Astrocyte (in vitro differentiated cells and primary cell): ENCODE measurements around the gene ACOT7. TPM values are rescaled to one million over a fixed set of nuclear protein-coding genes. Genes with fewer than 3 reads are reported as not detected.

Experiments used
- DNase-seq: peaks from one replicate; pipeline ENCODE4 v3.0.0-alpha.2; 2010; ENCODE audit warnings: low read depth
- FAIRE-seq: peaks from 2 replicates; lab custom pipeline; 2011; peaks lifted over from hg19 to GRCh38; lab: Jason Lieb, UNC
- H2AFZ ChIP-seq: 2 replicates; pipeline ENCODE4 v1.6.0; 2012; ENCODE audit warnings: low read depth, low read length, inconsistent platforms
- H3K27ac ChIP-seq: 2 replicates; pipeline ENCODE4 v1.5.1; 2011; ENCODE audit warnings: low read depth, low read length, inconsistent platforms
- H3K27me3 ChIP-seq: 2 replicates; pipeline ENCODE4 v1.6.0; 2011; ENCODE audit warnings: low read length, inconsistent platforms; ENCODE audit not compliant: insufficient read depth
- H3K36me3 ChIP-seq: 2 replicates; pipeline ENCODE4 v1.5.1; 2011; ENCODE audit warnings: low read length, inconsistent platforms; ENCODE audit not compliant: insufficient read depth
- H3K4me1 ChIP-seq: 2 replicates; pipeline ENCODE4 v1.5.1; 2011; ENCODE audit warnings: low read length, inconsistent platforms; ENCODE audit not compliant: insufficient read depth
- H3K4me2 ChIP-seq: 2 replicates; pipeline ENCODE4 v1.6.0; 2012; ENCODE audit warnings: low read length, inconsistent platforms
- H3K4me3 ChIP-seq: 2 replicates; pipeline ENCODE4 v1.5.1; 2011; ENCODE audit warnings: low read depth, mild to moderate bottlenecking, low read length, inconsistent platforms; ENCODE audit not compliant: insufficient read depth
- H3K79me2 ChIP-seq: 2 replicates; pipeline ENCODE4 v1.6.0; 2012; ENCODE audit warnings: mild to moderate bottlenecking, low read length, inconsistent platforms; ENCODE audit not compliant: insufficient read depth
- H3K9ac ChIP-seq: 2 replicates; pipeline ENCODE4 v1.6.0; 2012; ENCODE audit warnings: mild to moderate bottlenecking, low read length, inconsistent platforms
- H3K9me3 ChIP-seq: 2 replicates; pipeline ENCODE4 v1.5.1; 2012; ENCODE audit warnings: low read depth, mild to moderate bottlenecking, low read length, inconsistent platforms; ENCODE audit not compliant: insufficient read depth
- H4K20me1 ChIP-seq: 2 replicates; pipeline ENCODE4 v1.6.0; 2012; ENCODE audit warnings: low read length, inconsistent platforms; ENCODE audit not compliant: insufficient read depth
- H3K27ac Mint-ChIP-seq: one replicate; pipeline ENCODE4 v1.8.0; 2021; ENCODE audit warnings: mild to moderate bottlenecking, mixed read lengths; ENCODE audit not compliant: unreplicated experiment
- H3K27me3 Mint-ChIP-seq: one replicate; pipeline ENCODE4 v1.8.0; 2021; ENCODE audit warnings: low read depth, mixed read lengths; ENCODE audit not compliant: unreplicated experiment
- H3K36me3 Mint-ChIP-seq: one replicate; pipeline ENCODE4 v1.8.0; 2021; ENCODE audit warnings: low read depth, mixed read lengths; ENCODE audit not compliant: unreplicated experiment
- H3K4me1 Mint-ChIP-seq: one replicate; pipeline ENCODE4 v1.8.0; 2021; ENCODE audit warnings: low read depth, mixed read lengths; ENCODE audit not compliant: unreplicated experiment
- H3K4me3 Mint-ChIP-seq: one replicate; pipeline ENCODE4 v1.8.0; 2021; ENCODE audit warnings: mild to moderate bottlenecking, moderate library complexity, mixed read lengths; ENCODE audit not compliant: unreplicated experiment
- H3K9me3 Mint-ChIP-seq: one replicate; pipeline ENCODE4 v1.8.0; 2021; ENCODE audit warnings: mild to moderate bottlenecking, mixed read lengths; ENCODE audit not compliant: unreplicated experiment
- EZH2 ChIP-seq: IDR thresholded peaks from 2 replicates; pipeline ENCODE4 v1.6.1; 2012; ENCODE audit warnings: mild to moderate bottlenecking, low read length, inconsistent platforms; ENCODE audit not compliant: insufficient read depth
- total RNA-seq: library from RNA; stranded (reverse); gene quantifications from 2 replicates; pipeline ENCODE4 v1.2.1, GENCODE V29; 2021
- TF ChIP-seq, protein P1 (sequence below): IDR thresholded peaks from 2 replicates; pipeline ENCODE4 v1.5.1; 2011; ENCODE audit warnings: low read depth, mild to moderate bottlenecking, inconsistent platforms, low read length, moderate library complexity; ENCODE audit not compliant: insufficient read depth

The ACOT7 gene
- total RNA-seq, 1 donor from 2014 or later: 91.1 TPM

DNA sequence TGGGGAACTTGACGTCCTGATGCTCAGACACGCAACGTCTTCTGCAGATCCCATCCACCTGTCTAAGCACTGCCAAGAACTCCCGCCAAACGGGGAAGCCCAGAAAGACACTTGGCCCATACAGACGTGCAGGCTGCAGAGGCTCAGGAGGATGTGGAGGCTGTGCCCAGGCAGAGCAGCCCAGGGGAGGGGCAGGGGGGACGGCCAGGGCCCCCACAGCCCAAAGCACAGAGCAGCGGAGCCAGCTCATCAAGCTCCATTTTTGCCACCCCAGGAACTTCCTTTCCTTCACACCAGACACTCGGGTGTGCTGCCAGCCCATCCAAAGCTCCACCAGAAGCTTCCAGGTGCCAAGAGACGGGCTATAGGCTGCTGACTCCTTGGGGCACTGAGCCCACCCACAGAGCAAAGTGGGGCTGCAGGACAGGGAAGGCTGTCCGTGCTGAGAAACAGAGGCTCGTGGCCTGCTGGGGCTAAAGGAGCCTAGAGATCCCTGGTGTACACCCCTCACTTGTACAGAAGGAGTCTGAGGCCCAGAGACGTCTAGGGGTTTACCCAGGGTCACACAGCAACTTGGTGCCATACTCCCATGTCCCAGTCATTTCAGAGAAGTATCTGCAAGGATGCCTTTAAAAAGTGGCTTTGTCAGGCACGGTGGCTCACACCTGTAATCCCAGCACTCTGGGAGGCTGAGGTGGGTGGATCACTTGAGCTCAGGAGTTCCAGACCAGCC, 59.1 kb downstream of the ACOT7 start:
- H3K36me3 Mint-ChIP-seq: peaks cover 7% of the 10 kb centered on the region
- TF ChIP-seq, protein P1, sequence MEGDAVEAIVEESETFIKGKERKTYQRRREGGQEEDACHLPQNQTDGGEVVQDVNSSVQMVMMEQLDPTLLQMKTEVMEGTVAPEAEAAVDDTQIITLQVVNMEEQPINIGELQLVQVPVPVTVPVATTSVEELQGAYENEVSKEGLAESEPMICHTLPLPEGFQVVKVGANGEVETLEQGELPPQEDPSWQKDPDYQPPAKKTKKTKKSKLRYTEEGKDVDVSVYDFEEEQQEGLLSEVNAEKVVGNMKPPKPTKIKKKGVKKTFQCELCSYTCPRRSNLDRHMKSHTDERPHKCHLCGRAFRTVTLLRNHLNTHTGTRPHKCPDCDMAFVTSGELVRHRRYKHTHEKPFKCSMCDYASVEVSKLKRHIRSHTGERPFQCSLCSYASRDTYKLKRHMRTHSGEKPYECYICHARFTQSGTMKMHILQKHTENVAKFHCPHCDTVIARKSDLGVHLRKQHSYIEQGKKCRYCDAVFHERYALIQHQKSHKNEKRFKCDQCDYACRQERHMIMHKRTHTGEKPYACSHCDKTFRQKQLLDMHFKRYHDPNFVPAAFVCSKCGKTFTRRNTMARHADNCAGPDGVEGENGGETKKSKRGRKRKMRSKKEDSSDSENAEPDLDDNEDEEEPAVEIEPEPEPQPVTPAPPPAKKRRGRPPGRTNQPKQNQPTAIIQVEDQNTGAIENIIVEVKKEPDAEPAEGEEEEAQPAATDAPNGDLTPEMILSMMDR: no peak
- TF ChIP-seq EZH2: no peak
- H3K27me3 Mint-ChIP-seq: no peaks in the 10 kb centered on the region
- Histone ChIP-seq H3K36me3 (no peaks in the 10 kb centered on the region), H3K9ac (no peak overlapping the region), H3K4me3 (no peak overlapping the region), H3K4me1 (peaks cover 13% of the 10 kb centered on the region), H3K4me2 (no peak overlapping the region), H3K9me3 (no peaks in the 10 kb centered on the region), H3K27me3 (no peaks in the 10 kb centered on the region), H4K20me1 (peaks cover 7% of the 10 kb centered on the region), H2AFZ (no peak overlapping the region), H3K27ac (no peak overlapping the region), H3K79me2 (no peaks in the 10 kb centered on the region)
- no peaks in the 10 kb centered on the region for H3K9me3 Mint-ChIP-seq
- no peaks in the 10 kb centered on the region for H3K4me1 Mint-ChIP-seq
- H3K4me3 Mint-ChIP-seq: no peak overlapping the region
- DNase-seq (no peak), FAIRE-seq (no peak)
- H3K27ac Mint-ChIP-seq: no peak overlapping the region

DNA sequence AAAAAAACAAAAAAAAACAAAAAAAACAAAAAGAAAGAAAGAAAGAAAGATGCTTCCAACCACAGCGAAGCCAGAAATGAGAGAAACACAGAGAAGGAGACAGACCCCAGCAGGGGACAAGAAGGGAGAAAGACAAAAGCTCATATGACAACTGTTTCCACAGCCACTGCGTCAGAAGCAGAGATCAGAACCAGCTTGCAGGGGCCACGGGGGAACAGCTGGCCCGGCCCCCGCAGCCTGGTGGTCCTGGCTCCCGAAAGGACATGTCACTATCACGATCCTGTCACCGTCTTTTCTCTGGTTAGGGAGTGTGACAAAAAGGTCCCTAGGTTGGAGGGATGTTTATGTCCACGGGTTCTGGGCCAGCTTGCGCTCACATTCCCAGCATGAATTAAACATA, 60.7 kb downstream of the ACOT7 start:
- FAIRE-seq (no peak), DNase-seq (no peak)
- Histone ChIP-seq H3K9me3 (no peaks in the 10 kb centered on the region), H3K27ac (no peak overlapping the region), H3K27me3 (no peaks in the 10 kb centered on the region), H3K9ac (no peak overlapping the region), H4K20me1 (peaks cover 7% of the 10 kb centered on the region), H3K4me1 (peaks cover 21% of the 10 kb centered on the region), H3K4me3 (no peak overlapping the region), H3K79me2 (no peaks in the 10 kb centered on the region), H2AFZ (no peak overlapping the region), H3K36me3 (no peaks in the 10 kb centered on the region), H3K4me2 (no peak overlapping the region)
- no peak for TF ChIP-seq EZH2
- TF ChIP-seq, protein P1: no peak
- no peak overlapping the region for H3K4me3 Mint-ChIP-seq
- peaks cover 11% of the 10 kb centered on the region for H3K36me3 Mint-ChIP-seq
- H3K9me3 Mint-ChIP-seq: no peaks in the 10 kb centered on the region
- no peaks in the 10 kb centered on the region for H3K4me1 Mint-ChIP-seq
- H3K27me3 Mint-ChIP-seq: no peaks in the 10 kb centered on the region
- no peak overlapping the region for H3K27ac Mint-ChIP-seq
